ENCODE measurements around the gene WHAMM. TPM values are rescaled to one million over a fixed set of nuclear protein-coding genes. Genes with fewer than 3 reads are reported as not detected.

The WHAMM gene
- polyA plus RNA-seq, 1 donor (not counting 4 experiments of a cell fraction or from before 2014, with no cell fraction given): 4.7 TPM

DNA sequence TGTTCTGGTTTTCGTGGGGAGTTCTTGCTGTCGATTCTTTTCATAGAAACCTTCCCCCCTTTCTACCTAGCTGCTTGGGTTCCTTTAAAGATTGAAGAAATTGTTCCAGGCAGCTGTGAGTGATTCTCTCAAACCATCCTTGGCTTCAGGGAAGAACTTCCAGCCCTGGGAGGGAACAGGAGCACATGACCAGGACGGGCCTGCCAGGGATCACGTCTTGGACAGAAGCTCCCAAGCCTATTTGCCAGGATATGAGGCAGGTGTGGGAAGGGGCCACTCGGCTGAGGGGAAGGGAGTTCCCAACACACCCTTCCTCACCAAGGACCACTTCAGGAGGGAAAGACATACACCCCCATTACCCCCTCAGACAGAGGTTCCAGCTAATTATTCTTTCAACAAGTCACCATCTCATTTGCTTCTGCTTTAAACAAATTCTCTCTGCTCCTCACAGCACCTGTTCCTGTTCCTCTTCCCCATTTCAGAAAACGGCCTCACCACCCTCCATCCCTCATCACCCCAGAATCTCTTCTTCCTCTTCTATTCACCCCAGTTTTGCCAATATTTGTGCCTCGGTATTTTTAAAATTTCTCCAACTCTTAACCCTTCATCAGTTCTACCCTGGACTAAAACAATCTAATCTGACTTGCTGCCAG, 62.5 kb downstream of the WHAMM start:
- TF ChIP-seq, protein P1, sequence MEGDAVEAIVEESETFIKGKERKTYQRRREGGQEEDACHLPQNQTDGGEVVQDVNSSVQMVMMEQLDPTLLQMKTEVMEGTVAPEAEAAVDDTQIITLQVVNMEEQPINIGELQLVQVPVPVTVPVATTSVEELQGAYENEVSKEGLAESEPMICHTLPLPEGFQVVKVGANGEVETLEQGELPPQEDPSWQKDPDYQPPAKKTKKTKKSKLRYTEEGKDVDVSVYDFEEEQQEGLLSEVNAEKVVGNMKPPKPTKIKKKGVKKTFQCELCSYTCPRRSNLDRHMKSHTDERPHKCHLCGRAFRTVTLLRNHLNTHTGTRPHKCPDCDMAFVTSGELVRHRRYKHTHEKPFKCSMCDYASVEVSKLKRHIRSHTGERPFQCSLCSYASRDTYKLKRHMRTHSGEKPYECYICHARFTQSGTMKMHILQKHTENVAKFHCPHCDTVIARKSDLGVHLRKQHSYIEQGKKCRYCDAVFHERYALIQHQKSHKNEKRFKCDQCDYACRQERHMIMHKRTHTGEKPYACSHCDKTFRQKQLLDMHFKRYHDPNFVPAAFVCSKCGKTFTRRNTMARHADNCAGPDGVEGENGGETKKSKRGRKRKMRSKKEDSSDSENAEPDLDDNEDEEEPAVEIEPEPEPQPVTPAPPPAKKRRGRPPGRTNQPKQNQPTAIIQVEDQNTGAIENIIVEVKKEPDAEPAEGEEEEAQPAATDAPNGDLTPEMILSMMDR (optimal IDR thresholded peaks at IDR 0.05 in 1 of 3, IDR thresholded peaks at IDR 0.05 in 1 of 3, conservative IDR thresholded peaks at IDR 0.05 in 1 of 3; ENCODE audit: extremely low read depth in 1 of 3, insufficient read depth in 2 of 3, low read length in 3 of 3): no peak
- TF ChIP-seq EZH2 (IDR thresholded peaks at IDR 0.05; ENCODE audit: low read length): no peak
- no peaks in the 10 kb centered on the region for H4K20me1 ChIP-seq (ENCODE audit: control insufficient read depth, extremely low read depth, insufficient read depth, low read length)
- no peaks in the 10 kb centered on the region for H3K79me2 ChIP-seq (ENCODE audit: control insufficient read depth, insufficient read depth, low read length)
- FAIRE-seq (no peak), DNase-seq (ENCODE audit: low read depth, low spot score) (no peak)
- H3K4me3 ChIP-seq (ENCODE audit: control insufficient read depth in 2 of 3, extremely low read depth in 1 of 3, insufficient read depth in 2 of 3, low read depth in 1 of 3, low read length in 3 of 3): no peak overlapping the region
- H3K4me2 ChIP-seq (ENCODE audit: control insufficient read depth, extremely low read depth, insufficient read depth, low read depth, low read length): no peak overlapping the region
- H3K27me3 ChIP-seq (ENCODE audit: control insufficient read depth, extremely low read depth, insufficient read depth, low read length): no peaks in the 10 kb centered on the region
- peaks cover 3% of the 10 kb centered on the region for H3K4me1 ChIP-seq (ENCODE audit: control insufficient read depth, extremely low read depth, insufficient read depth, low read length)
- H3K9me3 ChIP-seq (ENCODE audit: control insufficient read depth, low read depth, low read length): no peaks in the 10 kb centered on the region
- no peaks in the 10 kb centered on the region for H3K9me1 ChIP-seq (ENCODE audit: control insufficient read depth, extremely low read depth, insufficient read depth, low read length)
- no peak overlapping the region for H3K9ac ChIP-seq (ENCODE audit: control insufficient read depth, extremely low read depth, insufficient read depth, low read length)
- H3K36me3 ChIP-seq (ENCODE audit: control insufficient read depth in 2 of 2, extremely low read depth in 1 of 2, insufficient read depth in 2 of 2, low read length in 2 of 2): no peaks in the 10 kb centered on the region
- dilution Hi-C loops (cut with MboI; ENCODE audit: extremely low pct_ligation_motif_present, low sequenced_read_pairs): no loop called here
- H3K27ac ChIP-seq (ENCODE audit: control insufficient read depth, insufficient read depth, low read length): no peak overlapping the region
- no peak overlapping the region for H2AFZ ChIP-seq (ENCODE audit: control insufficient read depth, low read length)

DNA sequence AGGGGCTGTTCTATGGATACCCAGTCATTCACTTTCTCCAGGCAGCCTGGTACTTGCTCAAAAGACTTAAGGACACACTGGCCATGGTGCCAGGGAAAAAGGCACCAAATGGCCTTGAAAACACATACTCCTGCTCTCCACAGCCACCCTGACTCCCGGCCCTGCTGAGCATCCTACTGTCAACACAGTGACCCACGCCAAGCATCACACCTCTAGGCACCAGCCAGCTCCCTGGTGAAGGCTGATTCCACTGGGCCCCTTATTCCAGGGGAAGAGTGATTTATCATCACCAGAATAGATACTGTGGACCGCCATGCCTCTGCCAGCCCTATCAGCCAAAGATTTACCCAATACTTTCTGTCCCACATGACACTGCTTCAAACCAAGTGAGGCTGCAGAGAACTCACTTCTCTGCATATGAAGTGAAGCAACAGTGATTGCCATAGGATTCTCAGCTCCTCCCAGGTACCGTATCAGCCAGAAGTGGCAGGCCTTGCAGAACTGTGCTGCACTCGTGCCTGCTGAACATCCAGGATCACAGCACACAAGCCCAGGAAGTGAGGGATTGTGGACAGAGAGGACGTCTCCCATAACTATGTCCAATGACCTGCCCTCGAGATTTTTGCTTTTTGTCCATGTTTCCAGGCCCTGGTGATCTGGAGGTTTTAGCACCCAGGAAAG, 63.7 kb downstream of the WHAMM start:
- H3K4me2 ChIP-seq (ENCODE audit: control insufficient read depth, extremely low read depth, insufficient read depth, low read depth, low read length): no peak overlapping the region

More for the DNA sequence above, 63.7 kb downstream of the WHAMM start:
- Histone ChIP-seq H3K79me2 (ENCODE audit: control insufficient read depth, insufficient read depth, low read length) (no peaks in the 10 kb centered on the region), H3K27me3 (ENCODE audit: control insufficient read depth, extremely low read depth, insufficient read depth, low read length) (no peaks in the 10 kb centered on the region), H3K27ac (ENCODE audit: control insufficient read depth, insufficient read depth, low read length) (no peak overlapping the region), H3K36me3 (ENCODE audit: control insufficient read depth in 2 of 2, extremely low read depth in 1 of 2, insufficient read depth in 2 of 2, low read length in 2 of 2) (no peaks in the 10 kb centered on the region), H3K9me1 (ENCODE audit: control insufficient read depth, extremely low read depth, insufficient read depth, low read length) (no peaks in the 10 kb centered on the region), H3K4me1 (ENCODE audit: control insufficient read depth, extremely low read depth, insufficient read depth, low read length) (peaks cover 3% of the 10 kb centered on the region), H4K20me1 (ENCODE audit: control insufficient read depth, extremely low read depth, insufficient read depth, low read length) (no peaks in the 10 kb centered on the region), H3K9ac (ENCODE audit: control insufficient read depth, extremely low read depth, insufficient read depth, low read length) (no peak overlapping the region), H3K4me3 (ENCODE audit: control insufficient read depth in 2 of 3, extremely low read depth in 1 of 3, insufficient read depth in 2 of 3, low read depth in 1 of 3, low read length in 3 of 3) (no peak overlapping the region), H2AFZ (ENCODE audit: control insufficient read depth, low read length) (no peak overlapping the region), H3K9me3 (ENCODE audit: control insufficient read depth, low read depth, low read length) (no peaks in the 10 kb centered on the region)
- dilution Hi-C loops (cut with MboI; ENCODE audit: extremely low pct_ligation_motif_present, low sequenced_read_pairs): no loop called here
- TF ChIP-seq EZH2 (IDR thresholded peaks at IDR 0.05; ENCODE audit: low read length): no peak
- TF ChIP-seq, protein P1 (optimal IDR thresholded peaks at IDR 0.05 in 1 of 3, IDR thresholded peaks at IDR 0.05 in 1 of 3, conservative IDR thresholded peaks at IDR 0.05 in 1 of 3; ENCODE audit: extremely low read depth in 1 of 3, insufficient read depth in 2 of 3, low read length in 3 of 3): no peak
- no peak for FAIRE-seq
- DNase-seq (ENCODE audit: low read depth, low spot score): no peak

Data from keratinocyte (primary cell).